Stimulated activated effector memory CD8-positive, alpha-beta T cell treated with anti-CD3 and anti-CD28 coated beads, Interleukin-12 subunit alpha, Interleukin-12 subunit beta, amount 100 ng/mL, for 72 hours (primary cell): ENCODE measurements around the gene MYH3.
A peak's percentile ranks its signal among the peaks of the same experiment; 100 is the strongest.
"Not testable (repeated sequence)": the region's sequence is repeated elsewhere in the genome, so short reads cannot be mapped to it uniquely, and the experiment has no call there.

Experiments used
- ATAC-seq: fragments of 150-1000 bp; cut with Tn5 transposase; 2 replicates; pipeline ENCODE4 v1.10.0; 2021
- DNase-seq, 2 donors: peaks; one replicate each; pipeline ENCODE4 v3.0.0; 2021 to 2022; ENCODE audit warnings: low spot score in 2 of 2
- H3K27ac Mint-ChIP-seq: one replicate; pipeline ENCODE4 v1.8.0; 2022; ENCODE audit warnings: mild to moderate bottlenecking, mixed read lengths
- H3K36me3 Mint-ChIP-seq: one replicate; pipeline ENCODE4 v1.8.0; 2022; ENCODE audit warnings: mild to moderate bottlenecking, mixed read lengths
- H3K4me1 Mint-ChIP-seq: one replicate; pipeline ENCODE4 v1.8.0; 2022; ENCODE audit warnings: mixed read lengths
- H3K4me3 Mint-ChIP-seq: one replicate; pipeline ENCODE4 v1.8.0; 2022; ENCODE audit warnings: mild to moderate bottlenecking, mixed read lengths
- H3K9me3 Mint-ChIP-seq: one replicate; pipeline ENCODE4 v1.8.0; 2022; ENCODE audit warnings: mixed read lengths

MYH3 gene

DNA sequence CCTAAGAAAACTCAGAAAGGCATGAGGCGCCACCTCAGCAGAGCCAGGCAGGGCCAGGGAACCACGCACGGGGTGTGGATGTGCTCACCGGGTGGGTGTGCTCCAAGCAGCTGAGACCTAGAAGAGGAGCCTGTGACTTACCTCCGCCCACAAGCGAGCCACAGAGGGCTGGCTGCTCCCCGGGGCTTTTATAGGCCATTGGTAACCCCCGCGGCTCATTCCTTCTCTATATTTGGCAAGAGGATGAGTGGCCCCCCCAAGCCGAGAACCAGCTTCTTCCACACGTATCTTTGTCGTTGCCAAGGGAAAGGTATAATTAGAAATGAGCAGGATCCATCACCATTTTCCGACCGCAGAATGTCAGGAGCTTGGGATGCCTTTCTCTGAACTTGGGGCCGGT lies at the start of gene MYH3:
MYH3 (minus strand) TSS at position 162 of the 400 bp plus-strand sequence. CDS start 2,245 bp downstream, outside the sequence.
- no peaks in the 10 kb centered on the region for H3K36me3 Mint-ChIP-seq
- no peak within 1 kb of the TSS for H3K27ac Mint-ChIP-seq
- H3K4me1 Mint-ChIP-seq: peaks cover 17% of the 10 kb centered on the region
- no peak within 1 kb of the TSS for H3K4me3 Mint-ChIP-seq
- no peaks in the 10 kb centered on the region for H3K9me3 Mint-ChIP-seq
- DNase-seq (no peak), ATAC-seq (no peak)

DNA sequence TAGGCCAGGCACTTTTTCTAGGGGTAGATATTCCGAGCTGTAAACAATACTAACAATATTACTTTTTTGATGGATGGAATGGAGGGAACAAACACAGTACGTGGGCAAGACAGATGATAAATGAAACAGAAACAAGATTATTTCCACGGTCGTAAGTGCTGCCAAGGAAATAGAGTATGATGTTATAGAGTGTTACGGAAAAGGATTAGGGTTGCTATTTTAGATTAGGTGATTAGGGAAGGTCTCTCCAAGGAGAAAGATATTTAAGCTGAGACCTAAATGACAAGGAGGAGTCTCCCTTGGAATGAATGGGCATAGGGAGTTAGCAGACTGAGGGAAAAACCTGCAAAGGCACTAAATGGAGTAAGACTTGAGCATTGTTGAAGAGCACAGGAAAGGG lies 48.6 kb upstream of the MYH3 start:
- no peak for DNase-seq
- no peaks in the 10 kb centered on the region for H3K9me3 Mint-ChIP-seq
- ATAC-seq: no peak
- H3K27ac Mint-ChIP-seq: peak overlapping the region; percentile 6
- no peak overlapping the region for H3K4me3 Mint-ChIP-seq
- H3K36me3 Mint-ChIP-seq: peaks cover 59% of the 10 kb centered on the region
- peaks cover 13% of the 10 kb centered on the region for H3K4me1 Mint-ChIP-seq

DNA sequence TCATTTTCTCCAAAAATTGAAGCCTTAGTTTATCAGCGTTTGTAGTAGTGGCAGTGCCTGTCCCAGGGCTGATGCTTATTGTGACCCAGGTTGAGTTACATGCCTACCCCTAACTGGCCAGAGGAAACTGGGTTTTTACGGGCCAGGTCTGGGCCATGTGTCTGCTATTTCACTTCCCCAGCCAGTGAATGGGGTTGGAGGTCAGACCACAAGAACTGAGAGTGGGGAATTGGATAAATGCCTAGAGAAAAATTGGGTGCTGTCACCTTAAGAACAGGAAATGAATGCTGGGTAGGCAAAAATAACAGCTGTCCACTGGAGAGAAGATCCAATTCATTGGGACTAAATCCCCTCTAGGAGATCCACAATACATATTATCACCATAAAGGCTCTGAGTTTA lies 45.5 kb upstream of the MYH3 start:
- no peaks in the 10 kb centered on the region for H3K9me3 Mint-ChIP-seq
- no peak for DNase-seq
- no peak overlapping the region for H3K4me3 Mint-ChIP-seq
- H3K36me3 Mint-ChIP-seq: peaks cover 39% of the 10 kb centered on the region
- no peak overlapping the region for H3K27ac Mint-ChIP-seq
- H3K4me1 Mint-ChIP-seq: peaks cover 30% of the 10 kb centered on the region
- ATAC-seq: no peak

DNA sequence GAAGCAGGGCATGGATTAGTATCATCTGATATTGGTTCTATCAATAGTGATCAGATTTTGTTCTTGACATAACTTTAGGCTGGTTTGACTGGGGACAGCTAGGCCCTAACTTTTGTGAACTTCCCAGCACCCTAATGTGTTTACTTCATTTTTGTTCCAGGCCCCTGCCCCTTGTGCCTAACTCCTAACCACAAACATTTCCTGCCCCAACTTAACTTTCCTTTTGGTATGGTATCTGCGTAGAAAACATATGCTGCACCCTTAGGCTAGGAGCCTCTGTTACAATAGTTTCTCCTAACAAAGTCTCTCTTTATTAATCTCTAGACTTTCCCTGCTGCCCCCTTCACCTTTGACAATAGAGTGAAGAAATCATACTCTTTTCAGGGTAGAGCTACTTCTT lies 42.7 kb upstream of the MYH3 start:
- peaks cover 28% of the 10 kb centered on the region for H3K36me3 Mint-ChIP-seq
- ATAC-seq: no peak
- no peaks in the 10 kb centered on the region for H3K9me3 Mint-ChIP-seq
- peak overlapping the region; percentile 66 for H3K27ac Mint-ChIP-seq
- H3K4me1 Mint-ChIP-seq: peaks cover 27% of the 10 kb centered on the region
- peak overlapping the region; percentile 17 for H3K4me3 Mint-ChIP-seq
- DNase-seq: no peak

DNA sequence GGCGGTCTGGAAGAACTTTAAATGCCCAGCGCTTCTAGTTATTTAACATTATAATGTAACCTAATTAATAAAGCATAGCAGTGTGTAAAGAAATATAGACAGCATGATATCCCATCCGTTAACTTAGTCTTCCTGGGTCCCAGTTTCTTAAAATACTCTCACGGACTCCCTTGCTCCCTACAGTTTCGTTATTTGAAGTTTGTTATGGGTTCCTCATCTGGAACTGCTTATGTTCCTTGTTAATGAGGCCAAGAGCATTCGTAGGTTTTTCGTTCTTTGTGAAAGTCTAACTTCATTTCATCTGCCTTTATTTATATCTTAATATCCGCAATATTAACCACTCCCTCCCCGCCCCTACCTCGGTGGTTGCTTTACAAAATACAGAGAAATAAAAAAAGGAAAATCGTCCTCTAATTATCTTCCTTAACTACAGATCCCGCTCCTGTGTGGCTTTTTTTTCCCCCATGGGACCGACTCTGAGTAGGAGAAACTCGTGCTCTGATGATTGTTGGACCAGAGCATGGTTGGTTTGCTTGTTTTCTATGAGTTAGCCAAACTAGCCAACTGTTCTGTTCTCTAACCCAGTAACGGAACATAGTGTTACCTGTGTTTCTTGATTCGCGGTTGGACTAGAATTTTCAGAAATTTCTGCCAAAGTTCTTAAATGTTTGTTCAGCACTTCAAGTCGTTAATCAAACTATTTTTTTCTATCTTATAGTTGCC lies 41.1 kb upstream of the MYH3 start:
- no peak for ATAC-seq
- no peaks in the 10 kb centered on the region for H3K9me3 Mint-ChIP-seq
- peaks cover 36% of the 10 kb centered on the region for H3K4me1 Mint-ChIP-seq
- H3K27ac Mint-ChIP-seq: peak overlapping the region; percentile 94
- H3K36me3 Mint-ChIP-seq: peaks cover 42% of the 10 kb centered on the region
- peak overlapping the region; percentile 84 for H3K4me3 Mint-ChIP-seq
- DNase-seq: no peak

DNA sequence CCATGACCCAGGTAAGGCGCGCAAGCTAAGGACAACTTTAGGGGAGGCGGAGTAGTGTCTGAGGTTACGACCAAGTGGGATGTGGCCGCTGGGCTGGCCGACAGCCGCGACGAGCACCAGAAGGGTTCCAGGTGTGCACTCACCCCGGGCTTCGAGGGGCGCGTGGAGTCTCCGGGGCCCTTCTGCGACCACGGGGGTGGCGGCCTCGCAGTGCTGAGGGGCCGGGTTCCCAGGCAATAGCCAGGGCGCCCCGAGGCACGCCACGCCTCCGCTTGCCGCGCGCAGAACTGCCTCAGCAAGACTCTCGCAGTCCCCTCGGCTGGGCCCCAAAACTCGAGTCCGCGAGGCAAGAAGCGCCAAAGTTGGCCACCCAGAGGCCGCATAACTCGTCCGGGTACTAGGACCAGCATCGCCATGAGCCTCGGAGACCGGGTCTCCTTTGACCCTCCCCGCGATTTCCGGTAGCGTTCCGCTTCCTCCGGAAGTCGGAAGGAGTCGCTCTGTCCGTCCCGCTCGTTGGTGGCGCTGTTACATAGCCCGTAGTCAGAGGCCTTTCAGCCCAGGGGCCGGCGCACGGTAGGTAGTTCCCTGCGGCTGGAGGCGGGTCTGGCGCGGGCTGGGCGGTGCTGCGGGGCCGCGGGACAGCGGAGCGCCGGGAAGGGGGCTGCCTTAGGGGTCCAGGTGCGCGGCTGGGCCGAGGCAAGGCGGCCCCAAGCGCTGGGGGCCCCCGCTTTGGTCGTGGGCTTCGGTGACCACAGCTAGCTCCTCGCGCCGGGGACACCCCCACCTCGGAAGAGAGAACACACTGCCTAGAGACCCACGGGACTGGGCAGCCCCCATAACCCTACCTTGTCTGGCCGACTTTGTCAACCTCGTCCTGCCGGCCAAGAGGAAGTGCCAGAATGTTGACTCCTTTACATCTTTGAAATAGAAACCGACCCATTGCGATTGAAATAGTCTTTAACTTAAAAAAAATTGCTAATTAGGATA lies 40.3 kb upstream of the MYH3 start, which contains the start of the genes ADPRM and SCO1:
ADPRM (plus strand) TSS at position 503 of the 990 bp plus-strand sequence. CDS start 7,333 bp downstream, outside the sequence.
SCO1 (minus strand) TSS at position 442 of the 990 bp plus-strand sequence; CDS start at position 416, 26 bp downstream.
- ATAC-seq (peak; percentile 98), DNase-seq (peak; percentile 79 to 92)
- H3K4me3 Mint-ChIP-seq: peak within 1 kb of the TSS; percentile 84
- peaks cover 36% of the 10 kb centered on the region for H3K4me1 Mint-ChIP-seq
- peaks cover 50% of the 10 kb centered on the region for H3K36me3 Mint-ChIP-seq
- H3K9me3 Mint-ChIP-seq: no peaks in the 10 kb centered on the region
- H3K27ac Mint-ChIP-seq: peak within 1 kb of the TSS; percentile 94

DNA sequence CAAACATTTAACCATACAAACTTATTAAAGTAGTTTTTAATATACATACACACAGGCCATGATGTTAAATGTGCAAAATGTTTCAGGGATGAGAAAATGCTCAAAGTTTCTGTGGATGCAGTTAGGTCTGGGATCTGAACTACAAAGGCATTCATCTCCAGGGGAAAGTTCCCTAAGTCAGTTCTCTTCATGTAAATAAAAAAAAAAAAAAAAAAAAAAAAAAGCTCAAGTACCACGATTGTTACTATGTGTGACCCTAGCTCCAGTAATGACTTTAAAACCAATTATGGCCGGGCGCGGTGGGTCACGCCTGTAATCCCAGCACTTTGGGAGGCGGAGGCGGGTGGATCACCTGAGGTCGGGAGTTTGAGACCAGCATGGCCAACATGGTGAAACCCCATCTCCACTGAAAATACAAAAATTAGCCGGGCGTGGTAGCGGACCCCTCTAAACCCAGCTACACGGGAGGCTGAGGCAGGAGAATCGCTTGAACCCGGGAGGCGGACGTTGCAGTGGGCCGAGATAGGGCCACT lies 38.8 kb upstream of the MYH3 start:
- peak overlapping the region; percentile 94 for H3K27ac Mint-ChIP-seq
- H3K4me1 Mint-ChIP-seq: peaks cover 35% of the 10 kb centered on the region
- not testable (repeated sequence) for H3K9me3 Mint-ChIP-seq, DNase-seq, ATAC-seq
- peak overlapping the region; percentile 84 for H3K4me3 Mint-ChIP-seq
- peaks cover 65% of the 10 kb centered on the region for H3K36me3 Mint-ChIP-seq

DNA sequence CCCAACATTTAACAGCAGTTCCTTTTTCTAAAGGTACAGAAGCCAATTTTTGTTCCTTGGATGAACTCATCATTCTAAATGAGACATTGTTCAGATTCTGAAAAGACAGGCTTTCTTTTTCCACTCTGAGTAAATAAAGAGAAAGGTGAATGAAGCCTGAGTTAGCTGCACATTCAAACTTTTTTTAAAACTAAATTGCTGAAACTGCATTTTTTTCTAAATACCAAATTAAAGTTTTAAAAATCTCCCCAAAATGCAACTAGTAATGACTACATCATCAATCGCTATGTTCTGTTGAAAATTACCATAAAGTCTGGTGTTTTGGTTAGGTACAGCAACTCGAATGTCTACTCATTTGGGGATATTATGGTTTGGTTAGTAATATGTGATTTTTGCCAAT lies 30.4 kb upstream of the MYH3 start:
- H3K4me1 Mint-ChIP-seq: peaks cover 20% of the 10 kb centered on the region
- no peak overlapping the region for H3K27ac Mint-ChIP-seq
- no peak for DNase-seq
- peak; percentile 69 for ATAC-seq
- no peak overlapping the region for H3K4me3 Mint-ChIP-seq
- peaks cover 100% of the 10 kb centered on the region for H3K36me3 Mint-ChIP-seq
- no peaks in the 10 kb centered on the region for H3K9me3 Mint-ChIP-seq

DNA sequence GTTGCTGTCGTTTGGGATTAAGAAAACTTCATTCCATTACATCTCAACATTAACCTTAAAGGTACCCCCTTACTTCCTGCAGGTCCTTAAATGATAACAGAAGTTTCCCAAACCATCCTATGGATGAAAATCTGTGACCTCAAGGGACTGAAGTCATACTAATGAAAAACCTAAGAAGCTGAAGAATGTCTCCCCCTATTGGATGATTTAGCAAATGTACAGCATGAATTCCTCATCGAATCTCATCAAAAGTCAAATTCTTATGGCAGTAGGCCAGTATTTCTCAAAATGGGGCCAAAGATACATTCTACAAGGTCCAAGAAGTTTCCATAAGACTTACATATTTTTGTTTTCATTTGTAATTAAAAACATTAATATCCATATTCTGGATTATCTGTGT lies 26.7 kb upstream of the MYH3 start:
- no peak for DNase-seq
- Mint-ChIP-seq H3K9me3 (no peaks in the 10 kb centered on the region), H3K4me1 (peaks cover 5% of the 10 kb centered on the region), H3K4me3 (no peak overlapping the region), H3K36me3 (peaks cover 100% of the 10 kb centered on the region), H3K27ac (no peak overlapping the region)
- no peak for ATAC-seq

DNA sequence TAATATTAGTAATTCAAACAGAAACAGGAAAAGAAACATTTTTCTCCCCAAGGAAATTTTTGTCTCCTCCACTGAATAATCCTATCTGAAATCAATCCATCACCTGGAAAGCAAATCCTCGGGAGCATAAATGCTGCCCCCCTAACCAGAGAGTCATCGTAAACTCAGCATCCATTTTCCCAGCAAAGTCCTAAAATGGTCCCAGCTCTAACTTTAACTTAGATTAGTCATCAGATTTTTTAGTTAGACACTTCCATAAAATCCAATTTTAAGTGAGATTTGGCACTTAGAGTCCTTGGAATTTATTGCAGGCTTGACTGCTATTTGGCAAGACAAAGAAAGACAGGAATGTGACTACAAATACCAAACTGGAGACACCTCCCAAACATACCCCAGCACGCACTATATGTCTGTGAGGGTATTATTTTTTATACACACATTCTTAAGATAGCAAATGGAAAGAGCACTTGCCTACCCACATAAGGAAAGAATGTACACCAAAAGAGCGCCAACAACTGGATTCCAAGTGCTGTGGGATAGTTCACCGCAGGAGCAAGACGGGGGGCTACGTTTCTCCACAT lies 24.8 kb upstream of the MYH3 start:
- H3K27ac Mint-ChIP-seq: no peak overlapping the region
- peaks cover 98% of the 10 kb centered on the region for H3K36me3 Mint-ChIP-seq
- H3K4me1 Mint-ChIP-seq: no peaks in the 10 kb centered on the region
- DNase-seq (no peak), ATAC-seq (no peak)
- H3K9me3 Mint-ChIP-seq: no peaks in the 10 kb centered on the region
- no peak overlapping the region for H3K4me3 Mint-ChIP-seq

DNA sequence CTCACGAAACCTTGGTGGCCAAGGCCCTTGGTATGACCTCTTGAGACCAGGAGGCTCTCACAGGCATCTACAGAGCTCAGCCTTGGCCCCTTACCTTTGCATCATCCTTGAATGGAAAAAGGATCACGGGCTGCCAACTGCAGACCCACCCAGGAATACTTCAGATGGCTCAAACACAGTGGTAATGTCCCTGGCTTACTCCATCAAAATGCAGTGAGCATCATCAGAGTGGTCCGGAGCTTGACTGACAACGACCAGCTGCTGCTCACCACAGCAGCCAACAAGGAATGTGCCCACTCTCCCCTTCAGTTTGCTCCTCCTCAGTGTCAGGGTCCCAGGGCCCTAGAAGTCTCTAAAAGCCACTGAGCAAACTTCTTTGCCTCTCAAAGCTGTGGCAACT lies 17.6 kb upstream of the MYH3 start:
- H3K27ac Mint-ChIP-seq: no peak overlapping the region

DNA sequence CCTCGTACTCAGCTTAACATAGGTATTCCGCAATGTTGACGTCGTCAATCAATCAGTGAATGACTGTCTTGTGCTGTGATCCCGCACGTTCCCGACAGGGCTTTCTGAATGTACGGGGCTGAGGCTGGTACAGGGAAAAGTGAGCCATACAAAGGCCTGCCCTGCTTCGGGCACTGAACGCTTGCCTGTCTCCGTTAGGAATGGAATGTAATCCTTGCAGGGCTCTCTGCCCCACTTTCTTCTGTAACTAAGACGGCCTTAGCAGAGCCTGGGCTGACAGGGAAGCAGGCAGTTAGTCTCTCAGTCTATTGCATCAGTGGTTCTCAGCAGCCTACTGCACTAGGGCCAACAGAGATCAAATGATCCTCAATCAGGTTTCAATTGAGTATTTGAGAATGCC lies 16.2 kb upstream of the MYH3 start:
- Mint-ChIP-seq H3K9me3 (no peaks in the 10 kb centered on the region), H3K27ac (no peak overlapping the region), H3K4me1 (no peaks in the 10 kb centered on the region), H3K4me3 (no peak overlapping the region), H3K36me3 (peaks cover 40% of the 10 kb centered on the region)
- ATAC-seq (no peak), DNase-seq (no peak)

More for the DNA sequence above, 17.6 kb upstream of the MYH3 start:
- H3K36me3 Mint-ChIP-seq: peaks cover 54% of the 10 kb centered on the region
- no peaks in the 10 kb centered on the region for H3K9me3 Mint-ChIP-seq
- DNase-seq (no peak), ATAC-seq (no peak)
- H3K4me1 Mint-ChIP-seq: no peaks in the 10 kb centered on the region
- H3K4me3 Mint-ChIP-seq: no peak overlapping the region

DNA sequence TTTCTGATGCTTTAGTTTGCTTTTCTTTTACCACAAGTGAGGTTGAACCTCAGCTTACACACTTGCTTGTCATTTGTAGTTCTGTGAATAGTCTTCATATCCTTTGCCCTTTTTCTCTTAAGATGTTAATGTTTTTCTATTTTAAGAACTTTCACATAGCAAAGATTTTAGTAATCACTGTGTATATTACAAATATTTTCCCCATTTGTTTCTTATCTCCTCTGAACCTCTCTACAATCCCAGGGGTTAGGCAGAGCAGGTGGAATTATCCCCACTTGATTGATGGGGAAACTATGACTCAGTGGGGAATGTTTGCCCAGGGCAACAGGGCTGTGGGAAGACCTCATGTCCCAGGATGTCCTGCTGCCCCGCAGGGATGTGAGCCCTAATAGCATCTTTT lies 11.7 kb upstream of the MYH3 start:
- Mint-ChIP-seq H3K9me3 (no peaks in the 10 kb centered on the region), H3K4me1 (no peaks in the 10 kb centered on the region), H3K36me3 (peaks cover 9% of the 10 kb centered on the region), H3K27ac (no peak overlapping the region), H3K4me3 (no peak overlapping the region)
- DNase-seq (no peak), ATAC-seq (no peak)

DNA sequence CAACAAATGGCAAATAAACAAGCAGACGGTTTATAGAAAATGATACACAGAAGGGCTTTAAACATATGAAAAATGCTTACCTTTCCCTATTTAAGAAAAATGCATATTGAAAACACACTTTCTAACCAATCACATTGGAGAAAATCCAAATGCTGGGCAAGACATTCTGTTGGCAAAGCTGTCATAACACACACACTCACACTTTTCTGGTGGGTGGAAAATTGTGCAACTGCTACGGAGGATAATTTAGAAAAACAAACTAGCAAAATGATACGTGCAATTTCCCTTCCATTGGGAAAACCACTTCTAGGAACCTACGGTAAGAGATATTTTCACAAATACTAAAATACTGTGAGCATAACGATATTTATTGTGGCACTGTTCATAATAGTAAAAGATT lies 9.8 kb upstream of the MYH3 start:
- H3K4me3 Mint-ChIP-seq: no peak overlapping the region
- no peak for ATAC-seq
- no peak for DNase-seq
- no peaks in the 10 kb centered on the region for H3K36me3 Mint-ChIP-seq
- no peaks in the 10 kb centered on the region for H3K4me1 Mint-ChIP-seq
- H3K27ac Mint-ChIP-seq: no peak overlapping the region
- H3K9me3 Mint-ChIP-seq: no peaks in the 10 kb centered on the region

DNA sequence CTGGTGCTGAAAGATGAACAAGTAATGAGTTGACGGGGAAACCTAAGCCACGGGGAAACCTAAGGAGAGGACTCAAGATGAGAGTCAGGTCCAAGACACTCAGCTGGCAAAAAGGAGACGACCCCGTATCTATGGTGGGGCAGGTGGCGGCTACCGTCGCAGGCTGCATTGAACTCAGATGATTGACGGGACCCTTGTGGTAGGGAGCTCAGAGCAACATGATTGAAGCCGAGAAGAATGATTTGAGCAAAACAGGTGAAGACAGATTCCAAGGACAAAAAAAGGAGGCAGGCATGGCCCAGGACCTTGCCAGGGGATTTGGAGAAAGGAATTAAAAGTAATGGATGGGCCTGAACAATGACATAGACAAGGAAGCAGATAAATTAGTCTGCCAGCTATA lies 7.5 kb upstream of the MYH3 start:
- ATAC-seq (no peak), DNase-seq (no peak)
- Mint-ChIP-seq H3K36me3 (no peaks in the 10 kb centered on the region), H3K4me1 (no peaks in the 10 kb centered on the region), H3K9me3 (no peaks in the 10 kb centered on the region), H3K4me3 (no peak overlapping the region), H3K27ac (no peak overlapping the region)
